DND-41 (cell line): ENCODE data around the gene RBMXL2.

Experiments used
- ATAC-seq: fragments of 200-7000 bp; cut with Tn5 transposase; 3 replicates; pipeline ENCODE4 v1.9.1; 2021; ENCODE audit warnings: low read depth; ENCODE audit not compliant: insufficient read depth
- DNase-seq: peaks from one replicate; pipeline ENCODE4 v3.0.0-alpha.2; 2020
- H2AFZ ChIP-seq: 2 replicates; pipeline ENCODE4 v1.6.0; 2012; ENCODE audit warnings: low read depth, low read length
- H3K27ac ChIP-seq: 2 replicates; pipeline ENCODE4 v1.5.1; 2012; ENCODE audit warnings: low read length, inconsistent platforms
- H3K27me3 ChIP-seq: fragments of 200-600 bp; sonication (generic); 2 replicates; pipeline ENCODE4 v1.6.0; 2012; ENCODE audit warnings: low read length, mild to moderate bottlenecking, inconsistent platforms; ENCODE audit not compliant: insufficient read depth, poor library complexity
- H3K36me3 ChIP-seq: 2 replicates; pipeline ENCODE4 v1.5.1; 2012; ENCODE audit warnings: low read length, inconsistent platforms; ENCODE audit not compliant: insufficient read depth
- H3K4me1 ChIP-seq: 2 replicates; pipeline ENCODE4 v1.5.1; 2012; ENCODE audit warnings: mild to moderate bottlenecking, low read length; ENCODE audit not compliant: insufficient read depth
- H3K4me2 ChIP-seq: 2 replicates; pipeline ENCODE4 v1.6.0; 2012; ENCODE audit warnings: mild to moderate bottlenecking, moderate library complexity, low read length, inconsistent platforms; ENCODE audit not compliant: insufficient read depth
- H3K4me3 ChIP-seq, 2 experiments: fragments of 200-600 bp in 1 of 2; shearing (Covaris generic) in 1 of 2; 2 replicates each; pipeline ENCODE4 v1.5.1; 2012 to 2016; ENCODE audit warnings: inconsistent platforms in 2 of 2, low read length in 2 of 2, mild to moderate bottlenecking in 2 of 2, low read depth in 1 of 2, moderate library complexity in 1 of 2
- H3K79me2 ChIP-seq: 2 replicates; pipeline ENCODE4 v1.6.0; 2012; ENCODE audit warnings: low read length, inconsistent platforms; ENCODE audit not compliant: insufficient read depth
- H3K9ac ChIP-seq: 2 replicates; pipeline ENCODE4 v1.6.0; 2012; ENCODE audit warnings: low read depth, mild to moderate bottlenecking, inconsistent platforms, low read length, moderate library complexity
- H3K9me3 ChIP-seq: 2 replicates; pipeline ENCODE4 v1.5.1; 2012; ENCODE audit warnings: low read length, moderate library complexity, mild to moderate bottlenecking, inconsistent platforms; ENCODE audit not compliant: insufficient read depth, severe bottlenecking
- H4K20me1 ChIP-seq: 2 replicates; pipeline ENCODE4 v1.6.0; 2012; ENCODE audit warnings: low read length; ENCODE audit not compliant: insufficient read depth
- CTCF ChIP-seq: IDR thresholded peaks from 2 replicates; pipeline ENCODE4 v1.5.1; 2012; ENCODE audit warnings: borderline replicate concordance, low read length, moderate library complexity, mild to moderate bottlenecking; ENCODE audit not compliant: poor library complexity, severe bottlenecking; ENCODE audit errors: extremely low read depth
- EZH2 ChIP-seq: IDR thresholded peaks from 3 replicates; pipeline ENCODE4 v1.6.1; 2012; ENCODE audit warnings: borderline replicate concordance, low read depth, mild to moderate bottlenecking, moderate library complexity, low read length, inconsistent platforms; ENCODE audit not compliant: severe bottlenecking

RBMXL2 gene

GRCh38 chr11:7056828-7057513, 31.8 kb upstream of the RBMXL2 start:
- DNase-seq, result no peak
- H3K36me3 ChIP-seq, result no peaks in the 10 kb centered on the region
- no peaks in the 10 kb centered on the region for H3K27me3 ChIP-seq
- no peak for ATAC-seq
- H3K9ac ChIP-seq, result no peak overlapping the region
- TF ChIP-seq EZH2 (no peak), CTCF (no peak)
- no peaks in the 10 kb centered on the region for H3K9me3 ChIP-seq
- no peaks in the 10 kb centered on the region for H3K4me1 ChIP-seq
- no peaks in the 10 kb centered on the region for H4K20me1 ChIP-seq
- H3K27ac ChIP-seq, result no peak overlapping the region
- H3K4me2 ChIP-seq, result no peak overlapping the region
- no peak overlapping the region for H3K4me3 ChIP-seq
- no peak overlapping the region for H2AFZ ChIP-seq
- H3K79me2 ChIP-seq, result no peaks in the 10 kb centered on the region

GRCh38 chr11:7057641-7058040, 31.2 kb upstream of the RBMXL2 start:
- no peak overlapping the region for H3K4me2 ChIP-seq
- TF ChIP-seq CTCF (no peak), EZH2 (no peak)
- DNase-seq (no peak), ATAC-seq (no peak)
- no peaks in the 10 kb centered on the region for H3K4me1 ChIP-seq
- H4K20me1 ChIP-seq, result no peaks in the 10 kb centered on the region
- no peaks in the 10 kb centered on the region for H3K27me3 ChIP-seq
- no peaks in the 10 kb centered on the region for H3K36me3 ChIP-seq
- H3K9ac ChIP-seq, result no peak overlapping the region
- no peak overlapping the region for H3K27ac ChIP-seq
- H3K79me2 ChIP-seq, result no peaks in the 10 kb centered on the region
- H2AFZ ChIP-seq, result no peak overlapping the region
- H3K4me3 ChIP-seq, result no peak overlapping the region
- H3K9me3 ChIP-seq, result no peaks in the 10 kb centered on the region

DNA sequence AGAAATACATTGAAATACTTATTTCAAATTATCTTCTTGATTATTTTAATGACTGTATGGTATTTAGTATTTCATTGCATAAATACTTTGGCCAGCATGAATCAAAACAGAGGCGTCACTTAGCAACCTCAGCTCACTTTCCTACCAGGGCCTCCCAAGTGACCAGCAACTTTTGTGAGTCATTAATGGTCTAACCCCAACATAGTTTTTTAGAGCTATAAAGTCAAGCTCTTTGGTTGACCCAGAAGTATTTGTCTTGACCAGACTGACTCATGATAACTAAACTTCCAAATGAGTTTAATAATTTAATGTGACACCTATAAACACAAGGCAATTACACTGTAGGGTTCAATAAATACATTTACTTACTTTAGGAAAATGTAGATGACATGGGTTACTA, 27.9 kb upstream of the RBMXL2 start:
- Histone ChIP-seq H2AFZ (no peak overlapping the region), H3K36me3 (no peaks in the 10 kb centered on the region), H3K27me3 (no peaks in the 10 kb centered on the region), H3K9ac (no peak overlapping the region), H3K9me3 (no peaks in the 10 kb centered on the region), H3K4me1 (no peaks in the 10 kb centered on the region), H3K27ac (no peak overlapping the region), H3K79me2 (no peaks in the 10 kb centered on the region), H3K4me3 (no peak overlapping the region), H3K4me2 (no peak overlapping the region), H4K20me1 (no peaks in the 10 kb centered on the region)
- TF ChIP-seq EZH2 (no peak), CTCF (no peak)
- ATAC-seq (no peak), DNase-seq (no peak)
